Activated T-cell treated with anti-CD3 and anti-CD28 coated beads, Interleukin-2, amount 50 U/mL, for 24 hours (primary cell): ENCODE results near the gene EIF2A.
A peak's percentile ranks its signal among the peaks of the same experiment; 100 is the strongest.
"Not testable (repeated sequence)": the region's sequence is repeated elsewhere in the genome, so short reads cannot be mapped to it uniquely, and the experiment has no call there.

ENCODE experiments used
- DNase-seq: peaks from one replicate; pipeline ENCODE4 v3.0.0-alpha.2; 2020
- H3K27ac Mint-ChIP-seq: 2 replicates; pipeline ENCODE4 v1.8.0; 2020; ENCODE audit warnings: mild to moderate bottlenecking, mixed read lengths
- H3K27me3 Mint-ChIP-seq: 2 replicates; pipeline ENCODE4 v1.8.0; 2020; ENCODE audit warnings: mixed read lengths
- H3K36me3 Mint-ChIP-seq: 2 replicates; pipeline ENCODE4 v1.8.0; 2020; ENCODE audit warnings: low read depth, mixed read lengths
- H3K4me1 Mint-ChIP-seq: 2 replicates; pipeline ENCODE4 v1.8.0; 2020; ENCODE audit warnings: low read depth, mixed read lengths
- H3K4me3 Mint-ChIP-seq: 2 replicates; pipeline ENCODE4 v1.8.0; 2020; ENCODE audit warnings: mild to moderate bottlenecking, moderate library complexity, mixed read lengths
- H3K9me3 Mint-ChIP-seq: 2 replicates; pipeline ENCODE4 v1.8.0; 2020; ENCODE audit warnings: mixed read lengths

The EIF2A gene

GRCh38 chr3:150603153-150603979, 56.8 kb downstream of the EIF2A start, which contains the start of gene SELENOT:
SELENOT (plus strand) TSS chr3:150603321; CDS start chr3:150603363, 42 bp downstream.
- peaks cover 64% of the 10 kb centered on the region for H3K4me1 Mint-ChIP-seq
- peaks cover 57% of the 10 kb centered on the region for H3K36me3 Mint-ChIP-seq
- DNase-seq, result peak; percentile 96

DNA sequence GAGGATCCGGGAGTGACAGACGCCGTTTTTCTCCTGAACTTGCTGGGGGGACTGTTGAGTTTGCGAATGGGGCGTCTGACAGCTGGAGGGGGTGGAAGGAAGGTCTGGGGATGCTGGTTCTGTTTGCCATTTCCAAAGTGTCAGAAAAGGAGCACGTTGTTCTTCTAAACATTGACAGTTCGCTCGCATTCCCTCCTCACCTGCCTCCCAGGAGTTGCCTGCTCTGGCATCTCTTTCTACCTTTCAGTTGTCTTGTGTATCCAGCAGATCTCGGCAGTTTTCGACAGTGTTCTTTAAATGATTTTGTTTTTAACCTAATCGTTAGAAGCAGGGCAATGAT, 57.4 kb downstream of the EIF2A start:
- Mint-ChIP-seq H3K27ac (peak overlapping the region; percentile 97), H3K9me3 (no peaks in the 10 kb centered on the region), H3K27me3 (no peaks in the 10 kb centered on the region), H3K4me3 (peak overlapping the region; percentile 99), H3K36me3 (peaks cover 62% of the 10 kb centered on the region), H3K4me1 (peaks cover 70% of the 10 kb centered on the region)
- no peak for DNase-seq

More at GRCh38 chr3:150603153-150603979, 56.8 kb downstream of the EIF2A start, which contains the start of gene SELENOT:
- no peaks in the 10 kb centered on the region for H3K27me3 Mint-ChIP-seq
- H3K4me3 Mint-ChIP-seq, result peak within 1 kb of the TSS; percentile 99
- H3K27ac Mint-ChIP-seq, result peak within 1 kb of the TSS; percentile 97
- H3K9me3 Mint-ChIP-seq, result no peaks in the 10 kb centered on the region

- H3K27me3 Mint-ChIP-seq, result no peaks in the 10 kb centered on the region
- peaks cover 81% of the 10 kb centered on the region for H3K36me3 Mint-ChIP-seq
- peak overlapping the region; percentile 99 for H3K4me3 Mint-ChIP-seq
These were observed 59.5 kb downstream of the EIF2A start for GRCh38 chr3:150605998-150606641.

DNA sequence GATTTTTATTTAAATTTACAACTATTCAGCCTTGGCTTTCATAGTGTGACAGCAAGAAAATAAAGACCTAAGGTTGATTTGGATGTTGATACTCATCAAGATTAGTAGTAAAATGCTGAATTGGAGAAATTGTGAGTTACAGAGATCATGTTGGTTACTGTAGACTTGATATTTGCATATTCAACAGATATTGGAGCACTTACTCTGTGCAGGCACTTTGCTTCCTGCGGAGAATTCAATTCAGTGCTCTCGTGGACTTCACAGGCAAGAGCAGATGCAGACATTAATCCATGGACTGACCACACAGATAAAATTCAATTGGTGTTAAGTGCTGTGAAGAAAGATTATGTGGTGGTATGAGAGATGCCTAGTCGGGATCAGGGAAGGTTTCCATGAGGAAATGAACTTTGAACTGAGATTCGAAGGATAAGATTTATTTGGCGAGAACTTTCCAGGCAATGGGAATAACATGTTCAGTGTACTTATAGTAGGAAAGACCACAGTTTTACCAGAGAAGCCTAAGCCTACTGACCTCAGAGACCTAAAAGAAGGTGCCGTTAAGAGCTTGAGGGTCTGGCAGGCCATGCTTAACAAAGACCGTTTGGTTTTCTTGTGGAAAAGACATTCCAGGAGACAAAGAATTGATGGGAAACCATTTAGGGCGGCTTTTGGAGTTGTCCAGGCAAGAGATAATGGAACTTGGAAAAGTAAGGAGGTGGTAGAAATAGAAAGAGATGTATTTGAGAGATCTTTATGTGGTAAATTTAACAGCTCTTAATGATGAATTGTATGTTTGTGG, 60.9 kb downstream of the EIF2A start:
- DNase-seq, result no peak
- Mint-ChIP-seq H3K4me3 (peak overlapping the region; percentile 99), H3K36me3 (peaks cover 90% of the 10 kb centered on the region), H3K27me3 (no peaks in the 10 kb centered on the region), H3K9me3 (no peaks in the 10 kb centered on the region), H3K27ac (peak overlapping the region; percentile 6), H3K4me1 (peaks cover 69% of the 10 kb centered on the region)

More at GRCh38 chr3:150605998-150606641, 59.5 kb downstream of the EIF2A start:
- DNase-seq, result no peak
- H3K4me1 Mint-ChIP-seq, result peaks cover 72% of the 10 kb centered on the region
- no peaks in the 10 kb centered on the region for H3K9me3 Mint-ChIP-seq
- peak overlapping the region; percentile 79 for H3K27ac Mint-ChIP-seq

DNA sequence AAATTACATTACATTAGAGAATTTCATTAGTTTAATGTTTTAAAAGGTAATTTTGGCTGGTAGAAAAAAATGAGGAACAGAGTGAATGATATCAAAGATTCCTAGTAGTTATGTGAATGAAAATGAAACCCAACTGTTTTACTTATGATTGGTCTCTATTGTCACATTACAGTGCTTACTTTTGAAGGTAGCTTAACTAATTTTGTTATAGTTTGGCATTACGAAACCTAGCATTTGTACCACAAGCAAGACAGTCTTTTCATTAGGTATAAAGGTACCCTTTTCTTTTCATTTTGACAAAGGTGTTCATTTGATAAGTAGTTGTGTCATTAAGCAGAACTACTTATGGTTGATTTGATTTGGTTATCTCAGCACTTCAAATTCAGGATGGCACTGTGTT, 63.4 kb downstream of the EIF2A start:
- peaks cover 2% of the 10 kb centered on the region for H3K9me3 Mint-ChIP-seq
- DNase-seq, result no peak
- H3K4me3 Mint-ChIP-seq, result peak overlapping the region; percentile 50
- peak overlapping the region; percentile 76 for H3K27ac Mint-ChIP-seq
- peaks cover 82% of the 10 kb centered on the region for H3K4me1 Mint-ChIP-seq
- H3K27me3 Mint-ChIP-seq, result no peaks in the 10 kb centered on the region
- peaks cover 89% of the 10 kb centered on the region for H3K36me3 Mint-ChIP-seq

GRCh38 chr3:150610785-150611184, 64.2 kb downstream of the EIF2A start:
- H3K4me3 Mint-ChIP-seq, result no peak overlapping the region
- peaks cover 79% of the 10 kb centered on the region for H3K4me1 Mint-ChIP-seq
- peaks cover 2% of the 10 kb centered on the region for H3K9me3 Mint-ChIP-seq
- no peak for DNase-seq
- no peaks in the 10 kb centered on the region for H3K27me3 Mint-ChIP-seq
- H3K27ac Mint-ChIP-seq, result peak overlapping the region; percentile 76
- H3K36me3 Mint-ChIP-seq, result peaks cover 86% of the 10 kb centered on the region

DNA sequence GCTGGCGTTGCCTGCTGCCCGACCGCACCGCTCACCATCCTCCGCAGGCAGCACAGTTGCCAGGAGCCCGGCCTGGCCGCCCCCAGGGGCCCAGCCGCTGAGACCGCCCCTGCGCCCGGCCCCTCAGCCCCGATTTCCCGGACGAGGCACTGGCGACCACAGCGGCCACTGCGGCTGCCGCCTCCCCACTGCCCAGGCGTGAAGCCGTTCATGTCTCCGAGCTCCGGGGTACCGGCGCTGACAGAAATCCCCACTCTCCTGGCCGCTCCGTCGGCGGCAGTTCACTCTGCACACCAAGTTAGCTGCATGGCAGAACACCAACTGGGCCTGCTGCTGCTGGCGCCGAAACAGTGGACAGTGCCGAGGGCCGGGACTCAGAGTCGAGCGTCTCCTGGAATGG, 65.1 kb downstream of the EIF2A start:
- peaks cover 80% of the 10 kb centered on the region for H3K36me3 Mint-ChIP-seq
- H3K4me3 Mint-ChIP-seq, result no peak overlapping the region
- H3K9me3 Mint-ChIP-seq, result peaks cover 2% of the 10 kb centered on the region
- H3K27ac Mint-ChIP-seq, result no peak overlapping the region
- DNase-seq, result no peak
- H3K4me1 Mint-ChIP-seq, result peaks cover 72% of the 10 kb centered on the region
- no peaks in the 10 kb centered on the region for H3K27me3 Mint-ChIP-seq

DNA sequence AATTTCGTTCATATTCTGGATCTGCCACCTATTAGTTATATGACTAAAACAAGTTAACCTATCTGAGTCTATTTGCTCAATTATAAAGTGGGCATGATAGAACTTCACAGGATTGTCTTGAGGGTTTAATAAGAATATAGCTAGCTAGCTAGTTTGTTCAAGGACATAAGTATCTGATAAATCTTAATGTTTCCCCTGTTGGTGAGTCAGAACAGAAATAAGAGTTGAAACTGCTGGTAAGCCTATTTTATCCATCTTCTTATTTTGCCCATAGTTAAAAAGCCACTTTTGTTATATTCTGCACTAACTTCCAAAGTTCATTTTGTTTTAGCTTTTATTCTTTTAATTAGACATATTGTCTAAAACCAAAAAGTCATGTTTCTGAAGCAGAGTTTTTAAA, 65.9 kb downstream of the EIF2A start:
- H3K4me1 Mint-ChIP-seq, result peaks cover 72% of the 10 kb centered on the region

DNA sequence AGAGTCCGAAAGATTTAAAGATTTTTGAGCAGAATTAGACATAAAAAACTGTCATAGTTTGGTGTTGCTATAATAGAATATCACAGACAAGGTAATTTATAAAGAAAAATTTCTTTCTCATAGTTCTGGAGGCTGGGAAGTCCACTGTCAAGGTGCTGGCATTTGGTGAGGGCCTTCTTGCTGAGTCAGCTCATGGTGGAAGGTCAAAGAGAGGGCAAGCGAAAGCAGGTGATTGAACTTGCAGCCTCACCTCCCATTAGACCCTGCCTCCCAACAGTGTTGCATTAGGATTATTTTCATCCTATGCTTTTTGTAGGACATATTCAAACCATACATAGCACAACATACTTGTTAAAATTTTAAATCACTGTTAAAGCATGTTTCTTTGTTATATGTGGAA, 66.4 kb downstream of the EIF2A start:
- Mint-ChIP-seq H3K36me3 (peaks cover 80% of the 10 kb centered on the region), H3K4me1 (peaks cover 70% of the 10 kb centered on the region), H3K27me3 (no peaks in the 10 kb centered on the region), H3K9me3 (peaks cover 2% of the 10 kb centered on the region), H3K27ac (peak overlapping the region; percentile 79), H3K4me3 (peak overlapping the region; percentile 15)
- no peak for DNase-seq

More for the DNA sequence above, 65.9 kb downstream of the EIF2A start:
- Mint-ChIP-seq H3K27me3 (no peaks in the 10 kb centered on the region), H3K27ac (peak overlapping the region; percentile 79), H3K9me3 (peaks cover 2% of the 10 kb centered on the region), H3K4me3 (peak overlapping the region; percentile 15), H3K36me3 (peaks cover 80% of the 10 kb centered on the region)
- no peak for DNase-seq

DNA sequence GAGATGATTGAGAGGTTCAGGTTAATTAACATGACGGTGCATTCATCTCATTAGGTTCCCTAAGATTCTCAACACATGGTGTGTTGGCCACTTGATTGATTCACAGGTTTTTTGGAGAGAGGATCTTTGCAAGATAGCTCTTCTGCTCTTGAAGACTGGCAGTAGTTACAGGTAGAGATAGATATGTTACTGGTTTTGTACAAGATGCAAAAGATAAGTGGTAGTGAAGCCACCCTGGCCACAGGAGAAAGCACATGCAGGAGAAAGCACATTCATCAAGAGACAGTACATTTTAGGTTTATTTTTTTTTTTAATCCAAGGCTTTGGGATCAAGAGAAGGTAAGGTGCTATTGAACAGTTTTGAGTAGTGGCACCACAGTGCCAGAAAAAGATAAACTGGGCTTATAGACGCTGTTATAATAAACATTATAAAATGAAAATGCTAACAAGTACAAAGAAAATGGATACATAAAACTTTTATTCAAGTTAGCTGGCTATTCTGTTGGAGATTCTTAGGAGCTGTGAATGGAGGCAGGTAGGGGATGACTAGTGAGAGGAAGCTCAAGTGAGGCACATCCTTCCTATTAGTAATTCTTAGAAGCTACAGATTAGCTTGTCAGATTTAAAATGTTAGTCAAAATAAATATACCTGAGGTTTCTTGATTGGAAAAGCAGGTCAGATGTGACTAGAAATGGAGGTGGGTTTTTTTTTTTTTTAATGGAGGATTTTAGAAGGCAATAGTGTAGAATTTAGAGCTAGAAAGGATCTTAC, 67.3 kb downstream of the EIF2A start:
- H3K4me3 Mint-ChIP-seq, result no peak overlapping the region
- H3K36me3 Mint-ChIP-seq, result peaks cover 81% of the 10 kb centered on the region
- peaks cover 72% of the 10 kb centered on the region for H3K4me1 Mint-ChIP-seq
- no peaks in the 10 kb centered on the region for H3K27me3 Mint-ChIP-seq
- H3K27ac Mint-ChIP-seq, result peak overlapping the region; percentile 72
- H3K9me3 Mint-ChIP-seq, result peaks cover 2% of the 10 kb centered on the region
- no peak for DNase-seq

DNA sequence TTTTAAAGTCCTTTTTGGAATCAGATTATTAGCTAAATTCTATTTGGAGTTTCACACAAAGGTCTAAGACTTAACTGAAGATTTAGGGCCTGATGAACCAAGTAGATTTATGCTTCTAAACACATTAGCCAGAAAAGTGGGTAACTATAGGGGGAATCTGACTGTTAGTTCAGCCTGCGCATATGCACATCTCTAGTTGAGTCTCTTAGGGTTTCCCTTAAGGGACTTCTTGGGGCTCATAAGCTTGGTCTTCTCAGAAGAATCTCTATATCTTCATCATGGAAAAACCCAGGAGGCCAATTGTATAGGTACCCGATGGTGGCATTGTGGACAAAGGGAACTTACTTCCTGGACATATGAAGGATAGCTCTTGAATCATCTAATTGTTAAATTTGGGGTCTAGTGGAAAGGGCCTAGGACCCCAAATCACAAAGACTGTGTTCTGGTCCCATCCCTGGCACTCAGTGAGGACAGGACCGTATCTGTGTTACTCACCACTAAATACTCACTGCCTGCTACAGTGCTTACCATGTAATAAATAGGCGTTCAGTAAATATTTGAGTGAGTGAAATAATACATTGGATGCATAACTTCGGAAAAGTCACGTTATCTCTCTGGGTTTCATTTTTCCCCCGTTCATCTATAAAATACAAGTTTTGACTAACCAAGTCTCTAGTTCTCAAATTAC, 73.6 kb downstream of the EIF2A start:
- no peaks in the 10 kb centered on the region for H3K27me3 Mint-ChIP-seq
- no peak for DNase-seq
- H3K27ac Mint-ChIP-seq, result peak overlapping the region; percentile 14
- H3K4me1 Mint-ChIP-seq, result peaks cover 57% of the 10 kb centered on the region
- H3K4me3 Mint-ChIP-seq, result no peak overlapping the region
- peaks cover 70% of the 10 kb centered on the region for H3K36me3 Mint-ChIP-seq
- no peaks in the 10 kb centered on the region for H3K9me3 Mint-ChIP-seq

- not testable (repeated sequence) for H3K9me3 Mint-ChIP-seq, H3K27me3 Mint-ChIP-seq, H3K4me3 Mint-ChIP-seq, H3K27ac Mint-ChIP-seq, DNase-seq
- Mint-ChIP-seq H3K4me1 (peaks cover 43% of the 10 kb centered on the region), H3K36me3 (peaks cover 77% of the 10 kb centered on the region)
These were observed 76.4 kb downstream of the EIF2A start for GRCh38 chr3:150622955-150623354.

GRCh38 chr3:150623945-150624344, 77.4 kb downstream of the EIF2A start:
- peaks cover 76% of the 10 kb centered on the region for H3K36me3 Mint-ChIP-seq
- peaks cover 34% of the 10 kb centered on the region for H3K4me1 Mint-ChIP-seq
- H3K9me3 Mint-ChIP-seq, result no peaks in the 10 kb centered on the region
- no peak overlapping the region for H3K4me3 Mint-ChIP-seq
- H3K27ac Mint-ChIP-seq, result peak overlapping the region; percentile 41
- no peaks in the 10 kb centered on the region for H3K27me3 Mint-ChIP-seq
- no peak for DNase-seq
